Chondrocyte (in vitro differentiated cells): ENCODE results near the gene GET4. TPM values are rescaled to one million over a fixed set of nuclear protein-coding genes. Genes with fewer than 3 reads are reported as not detected.
"Not testable (repeated sequence)": the region's sequence is repeated elsewhere in the genome, so short reads cannot be mapped to it uniquely, and the experiment has no call there.

Source experiments
- DNase-seq: peaks from one replicate; pipeline ENCODE4 v3.0.0; 2021; ENCODE audit warnings: mixed read lengths, low spot score
- H3K27ac Mint-ChIP-seq: one replicate; pipeline ENCODE4 v1.8.0; 2021; ENCODE audit warnings: mild to moderate bottlenecking, moderate library complexity, mixed read lengths; ENCODE audit not compliant: unreplicated experiment
- H3K27me3 Mint-ChIP-seq: 2 replicates; pipeline ENCODE4 v1.8.0; 2021; ENCODE audit warnings: low read depth, mixed read lengths
- H3K36me3 Mint-ChIP-seq: 2 replicates; pipeline ENCODE4 v1.8.0; 2021; ENCODE audit warnings: low read depth, mixed read lengths
- H3K4me1 Mint-ChIP-seq: 2 replicates; pipeline ENCODE4 v1.8.0; 2021; ENCODE audit warnings: low read depth, mild to moderate bottlenecking, mixed read lengths
- H3K4me3 Mint-ChIP-seq: one replicate; pipeline ENCODE4 v1.8.0; 2021; ENCODE audit warnings: mild to moderate bottlenecking, moderate library complexity, mixed read lengths; ENCODE audit not compliant: unreplicated experiment
- H3K9me3 Mint-ChIP-seq: 2 replicates; pipeline ENCODE4 v1.8.0; 2021; ENCODE audit warnings: low read depth, mixed read lengths
- CTCF ChIP-seq: fragments of 200-600 bp; sonication (generic); IDR thresholded peaks from 2 replicates; pipeline ENCODE4 v1.5.0; 2021; ENCODE audit warnings: antibody characterized with exemption, mild to moderate bottlenecking, moderate library complexity
- total RNA-seq: library from RNA; stranded (reverse); gene quantifications from 3 replicates; pipeline ENCODE4 v1.2.1, GENCODE V29; 2021

The GET4 gene
- total RNA-seq, 1 donor from 2014 or later: 28.0 TPM

GRCh38 chr7:936386-937054 lies 60.2 kb downstream of the GET4 start:
- peaks cover 6% of the 10 kb centered on the region for H3K27me3 Mint-ChIP-seq
- H3K4me3 Mint-ChIP-seq: no peak overlapping the region
- peak; percentile 75 for DNase-seq
- peaks cover 5% of the 10 kb centered on the region for H3K4me1 Mint-ChIP-seq
- no peak for TF ChIP-seq CTCF
- H3K27ac Mint-ChIP-seq: no peak overlapping the region
- peaks cover 2% of the 10 kb centered on the region for H3K36me3 Mint-ChIP-seq
- H3K9me3 Mint-ChIP-seq: peaks cover 15% of the 10 kb centered on the region

- Mint-ChIP-seq H3K27ac (no peak overlapping the region), H3K4me3 (no peak overlapping the region), H3K36me3 (peaks cover 2% of the 10 kb centered on the region), H3K4me1 (peaks cover 5% of the 10 kb centered on the region), H3K27me3 (peaks cover 11% of the 10 kb centered on the region), H3K9me3 (peaks cover 20% of the 10 kb centered on the region)
- DNase-seq: peak; percentile 29
- no peak for TF ChIP-seq CTCF
Measured at GRCh38 chr7:937856-938484, 61.6 kb downstream of the GET4 start.

- H3K4me3 Mint-ChIP-seq: no peak overlapping the region
Measured at GRCh38 chr7:938546-939185, 62.3 kb downstream of the GET4 start.

GRCh38 chr7:939843-940242 lies 63.5 kb downstream of the GET4 start:
- H3K4me3 Mint-ChIP-seq: no peak overlapping the region
- H3K27ac Mint-ChIP-seq: no peak overlapping the region
- TF ChIP-seq CTCF: no peak
- no peak for DNase-seq
- H3K27me3 Mint-ChIP-seq: peaks cover 11% of the 10 kb centered on the region
- H3K4me1 Mint-ChIP-seq: peaks cover 5% of the 10 kb centered on the region
- H3K9me3 Mint-ChIP-seq: peaks cover 20% of the 10 kb centered on the region
- H3K36me3 Mint-ChIP-seq: peaks cover 2% of the 10 kb centered on the region

More at GRCh38 chr7:938546-939185, 62.3 kb downstream of the GET4 start:
- peaks cover 5% of the 10 kb centered on the region for H3K4me1 Mint-ChIP-seq
- no peak overlapping the region for H3K27ac Mint-ChIP-seq
- no peak for TF ChIP-seq CTCF
- H3K9me3 Mint-ChIP-seq: peaks cover 20% of the 10 kb centered on the region
- H3K27me3 Mint-ChIP-seq: peaks cover 11% of the 10 kb centered on the region
- peak; percentile 84 for DNase-seq
- H3K36me3 Mint-ChIP-seq: peaks cover 2% of the 10 kb centered on the region

- Mint-ChIP-seq H3K36me3 (peaks cover 2% of the 10 kb centered on the region), H3K4me3 (no peak overlapping the region), H3K4me1 (peaks cover 5% of the 10 kb centered on the region), H3K27me3 (peaks cover 11% of the 10 kb centered on the region), H3K27ac (no peak overlapping the region), H3K9me3 (peaks cover 20% of the 10 kb centered on the region)
- no peak for DNase-seq
- no peak for TF ChIP-seq CTCF
Measured at GRCh38 chr7:940599-941408, 64.5 kb downstream of the GET4 start.

GRCh38 chr7:943793-944192 lies 67.4 kb downstream of the GET4 start:
- not testable (repeated sequence) for H3K4me3 Mint-ChIP-seq, H3K4me1 Mint-ChIP-seq, H3K36me3 Mint-ChIP-seq, H3K27ac Mint-ChIP-seq
- Mint-ChIP-seq H3K27me3 (peaks cover 12% of the 10 kb centered on the region), H3K9me3 (peaks cover 20% of the 10 kb centered on the region)
- peak; percentile 8 for DNase-seq
